GM12873 (cell line): ENCODE results near the gene SERPINB1.

ENCODE experiments used
- CTCF ChIP-seq: IDR thresholded peaks from 2 replicates; pipeline ENCODE4 v1.5.1; 2012; ENCODE audit warnings: low read depth, mild to moderate bottlenecking, moderate library complexity, low read length, control low read depth; ENCODE audit not compliant: insufficient read depth; ENCODE audit errors: missing control alignments

Gene SERPINB1

GRCh38 chr6:2848851-2849250, 7.2 kb upstream of the SERPINB1 start:
- TF ChIP-seq CTCF, result no peak

GRCh38 chr6:2845880-2846208, 4.2 kb upstream of the SERPINB1 start:
- TF ChIP-seq CTCF, result no peak

GRCh38 chr6:2844008-2844407, 2.3 kb upstream of the SERPINB1 start:
- TF ChIP-seq CTCF, result no peak

- TF ChIP-seq CTCF, result no peak
Measured at GRCh38 chr6:2843138-2843740, 1.6 kb upstream of the SERPINB1 start.

- no peak for TF ChIP-seq CTCF
Measured at GRCh38 chr6:2842139-2842552, 483 bp upstream of the SERPINB1 start.

- TF ChIP-seq CTCF, result no peak
Measured at GRCh38 chr6:2840749-2841061, 958 bp downstream of the SERPINB1 start.

GRCh38 chr6:2839982-2840748, 1.5 kb downstream of the SERPINB1 start:
- TF ChIP-seq CTCF, result no peak
